Measurements from ENCODE around the gene SLC2A1. TPM values are rescaled to one million over a fixed set of nuclear protein-coding genes. Genes with fewer than 3 reads are reported as not detected.

SLC2A1 gene
- total and polyA plus RNA-seq, 12 donors = 4.6 to 123 (median 24.3) TPM

DNA sequence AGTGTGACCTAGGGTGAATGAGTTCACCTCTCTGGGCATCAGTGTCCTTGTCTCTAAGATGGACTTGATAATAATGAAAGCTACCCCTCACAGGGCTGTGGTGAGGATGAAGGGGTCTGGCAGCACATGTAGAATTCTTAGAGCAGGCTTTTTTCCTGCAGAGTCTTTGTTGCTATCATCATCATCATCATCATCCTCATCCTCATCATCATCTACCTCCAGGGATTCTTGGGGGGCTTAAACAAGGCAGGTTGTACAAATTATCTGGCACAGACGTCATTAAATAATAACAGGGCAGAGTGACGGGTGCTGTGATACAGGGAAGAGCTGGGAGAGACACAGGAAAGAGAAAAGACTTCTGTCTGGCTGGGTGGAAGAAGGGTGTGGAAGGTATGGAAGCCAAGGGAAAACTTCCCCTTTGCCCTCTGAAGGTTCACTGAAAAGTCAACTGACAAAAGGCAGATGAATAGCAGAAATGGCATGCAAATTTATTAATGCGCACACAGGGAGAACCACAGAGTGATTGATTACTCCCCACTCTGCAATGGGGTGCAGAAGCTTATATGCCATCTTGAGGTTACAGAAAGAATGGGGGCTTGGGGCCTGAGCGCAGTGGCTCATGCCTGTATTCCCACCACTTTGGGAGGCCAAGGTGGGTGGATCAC, 17.0 kb upstream of the SLC2A1 start:
- Histone ChIP-seq H3K27ac (peak overlapping the region in 1 of 5 donors; percentile 29), H3K4me3 (no peak overlapping the region), H3K36me3 (replicated peaks in 1 of 2) (no peaks in the 10 kb centered on the region), H3K9me3 (replicated peaks in 1 of 3) (no peaks in the 10 kb centered on the region), H3K27me3 (no peaks in the 10 kb centered on the region), H3K4me1 (replicated peaks in 1 of 2) (peaks cover 0 to 8% of the 10 kb centered on the region in 2 donors)
- intact Hi-C loops (cut with DNase I) = no loop called here
- TF ChIP-seq POLR2A (IDR thresholded peaks at IDR 0.05) = no peak
- TF ChIP-seq, protein P1, sequence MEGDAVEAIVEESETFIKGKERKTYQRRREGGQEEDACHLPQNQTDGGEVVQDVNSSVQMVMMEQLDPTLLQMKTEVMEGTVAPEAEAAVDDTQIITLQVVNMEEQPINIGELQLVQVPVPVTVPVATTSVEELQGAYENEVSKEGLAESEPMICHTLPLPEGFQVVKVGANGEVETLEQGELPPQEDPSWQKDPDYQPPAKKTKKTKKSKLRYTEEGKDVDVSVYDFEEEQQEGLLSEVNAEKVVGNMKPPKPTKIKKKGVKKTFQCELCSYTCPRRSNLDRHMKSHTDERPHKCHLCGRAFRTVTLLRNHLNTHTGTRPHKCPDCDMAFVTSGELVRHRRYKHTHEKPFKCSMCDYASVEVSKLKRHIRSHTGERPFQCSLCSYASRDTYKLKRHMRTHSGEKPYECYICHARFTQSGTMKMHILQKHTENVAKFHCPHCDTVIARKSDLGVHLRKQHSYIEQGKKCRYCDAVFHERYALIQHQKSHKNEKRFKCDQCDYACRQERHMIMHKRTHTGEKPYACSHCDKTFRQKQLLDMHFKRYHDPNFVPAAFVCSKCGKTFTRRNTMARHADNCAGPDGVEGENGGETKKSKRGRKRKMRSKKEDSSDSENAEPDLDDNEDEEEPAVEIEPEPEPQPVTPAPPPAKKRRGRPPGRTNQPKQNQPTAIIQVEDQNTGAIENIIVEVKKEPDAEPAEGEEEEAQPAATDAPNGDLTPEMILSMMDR (IDR thresholded peaks at IDR 0.05) = no peak
- DNase-seq = no peak
- 79 to 83% (median 82%) methylated on average over 4 of the region's 4 CpGs for WGBS, 4 donors

- 66 to 85% (median 75%) methylated on average over 1 to 3 of the region's 3 CpGs for WGBS, 4 donors
- no peak for DNase-seq
These were observed 16.2 kb upstream of the SLC2A1 start for GRCh38 chr1:42974767-42975437.

DNA sequence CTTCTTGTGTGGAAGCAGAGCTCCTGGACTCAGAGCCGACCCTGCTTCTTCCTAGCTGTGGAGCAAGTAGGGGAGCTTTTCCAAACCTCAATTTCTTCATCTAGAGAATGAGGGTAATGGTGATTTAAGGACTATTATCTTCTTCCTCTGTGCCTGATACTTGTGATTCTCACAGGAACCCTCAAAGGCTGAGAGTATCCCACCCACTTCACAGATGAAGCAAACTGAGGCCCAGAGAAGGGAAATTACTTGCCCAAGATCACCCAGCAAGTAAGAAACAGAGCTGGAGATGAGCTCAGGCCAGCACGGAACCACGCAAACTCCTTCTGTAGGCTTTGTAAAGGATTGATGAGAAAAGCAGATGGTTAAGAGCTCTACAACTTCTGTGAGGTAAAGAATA, 15.1 kb upstream of the SLC2A1 start:
- DNase-seq = no peak
- intact Hi-C loops (cut with DNase I) = no loop called here
- Histone ChIP-seq H3K27ac (peak overlapping the region in 1 of 5 donors; percentile 52), H3K4me1 (replicated peaks in 1 of 2) (peaks cover 0 to 8% of the 10 kb centered on the region in 2 donors), H3K36me3 (replicated peaks in 1 of 2) (no peaks in the 10 kb centered on the region), H3K27me3 (no peaks in the 10 kb centered on the region), H3K9me3 (replicated peaks in 1 of 3) (no peaks in the 10 kb centered on the region), H3K4me3 (no peak overlapping the region)
- WGBS, 4 donors = 93 to 98% (median 96%) methylated on average over 3 of the region's 3 CpGs
- TF ChIP-seq POLR2A (IDR thresholded peaks at IDR 0.05) = no peak
- TF ChIP-seq, protein P1 (IDR thresholded peaks at IDR 0.05) = no peak

More at GRCh38 chr1:42974767-42975437, 16.2 kb upstream of the SLC2A1 start:
- Histone ChIP-seq H3K4me3 (no peak overlapping the region), H3K9me3 (replicated peaks in 1 of 3) (no peaks in the 10 kb centered on the region), H3K27me3 (no peaks in the 10 kb centered on the region), H3K4me1 (replicated peaks in 1 of 2) (peaks cover 0 to 8% of the 10 kb centered on the region in 2 donors), H3K36me3 (replicated peaks in 1 of 2) (no peaks in the 10 kb centered on the region), H3K27ac (peak overlapping the region in 1 of 5 donors; percentile 29)
- TF ChIP-seq, protein P1 (IDR thresholded peaks at IDR 0.05) = no peak
- intact Hi-C loops (cut with DNase I) = no loop called here

- 59 to 75% (median 69%) methylated on average over 7 to 11 of the region's 11 CpGs for WGBS, 4 donors
- Histone ChIP-seq H3K4me1 (replicated peaks in 1 of 2) (peaks cover 0 to 8% of the 10 kb centered on the region in 2 donors), H3K27me3 (no peaks in the 10 kb centered on the region), H3K27ac (peak overlapping the region in 1 of 5 donors; percentile 52), H3K36me3 (replicated peaks in 1 of 2) (no peaks in the 10 kb centered on the region), H3K4me3 (no peak overlapping the region), H3K9me3 (replicated peaks in 1 of 3) (no peaks in the 10 kb centered on the region)
- intact Hi-C loops (cut with DNase I) = no loop called here
- peak in 5 of 7 donors; percentile 20 to 53 (median 44) for DNase-seq
- no peak for TF ChIP-seq POLR2A (IDR thresholded peaks at IDR 0.05)
- TF ChIP-seq, protein P1 (IDR thresholded peaks at IDR 0.05) = no peak
These were observed 14.6 kb upstream of the SLC2A1 start for GRCh38 chr1:42973286-42973685.
